NCI-H1105 (cell line): ENCODE results near the gene SLC10A7.

ENCODE experiments used
- DNase-seq: peaks from one replicate; lab custom pipeline; 2025; lab: John Stamatoyannopoulos, UW

Gene SLC10A7

GRCh38 chr4:146310319-146311021, 211.3 kb downstream of the SLC10A7 start:
- no peak for DNase-seq

DNA sequence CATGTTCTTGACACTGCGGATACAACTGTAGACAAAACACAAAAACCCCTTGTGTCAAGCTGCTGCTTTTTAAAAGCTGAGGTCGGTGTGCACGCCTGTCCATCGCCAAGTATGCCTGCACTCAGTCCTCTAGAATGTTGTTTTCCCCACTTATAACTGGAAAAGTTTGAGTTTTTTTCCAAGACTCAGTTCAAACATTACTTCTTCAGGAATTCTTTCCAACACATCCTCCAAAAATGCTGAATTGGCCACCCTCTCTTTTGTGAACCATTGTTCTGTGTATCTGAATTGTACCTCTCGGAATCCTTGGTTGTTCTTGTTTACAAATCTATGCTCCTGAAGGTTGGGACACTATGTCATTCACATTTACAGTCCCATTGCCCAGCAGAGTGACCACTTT, 212.8 kb downstream of the SLC10A7 start:
- no peak for DNase-seq

GRCh38 chr4:146302822-146303221, 218.9 kb downstream of the SLC10A7 start:
- no peak for DNase-seq

- no peak for DNase-seq
Observed at GRCh38 chr4:146299607-146300006, 222.1 kb downstream of the SLC10A7 start.

GRCh38 chr4:146294776-146295175, 227.0 kb downstream of the SLC10A7 start:
- no peak for DNase-seq

- DNase-seq: no peak
Observed at GRCh38 chr4:146292508-146292907, 229.2 kb downstream of the SLC10A7 start.

GRCh38 chr4:146291313-146291712, 230.4 kb downstream of the SLC10A7 start:
- no peak for DNase-seq

GRCh38 chr4:146288193-146288592, 233.5 kb downstream of the SLC10A7 start:
- no peak for DNase-seq

DNA sequence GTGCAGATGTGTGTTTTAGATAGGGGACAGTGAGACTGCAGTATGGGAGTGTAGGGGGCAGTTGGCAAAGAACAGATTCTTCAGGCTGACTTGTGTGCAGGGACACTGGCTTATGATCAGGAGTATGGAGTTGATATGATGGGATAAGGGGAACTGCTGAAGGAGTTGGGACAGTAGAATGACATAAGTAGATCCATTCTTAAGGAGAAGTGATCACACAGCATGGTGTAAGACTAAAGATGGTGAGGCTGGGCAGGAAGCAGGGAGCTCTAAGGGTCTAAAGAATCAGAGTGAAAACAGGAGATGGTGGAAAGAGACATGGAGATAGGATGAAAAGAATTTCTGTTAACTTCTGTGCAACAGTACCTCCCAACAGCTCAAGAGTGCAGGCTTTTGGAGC, 236.7 kb downstream of the SLC10A7 start:
- DNase-seq: no peak

DNA sequence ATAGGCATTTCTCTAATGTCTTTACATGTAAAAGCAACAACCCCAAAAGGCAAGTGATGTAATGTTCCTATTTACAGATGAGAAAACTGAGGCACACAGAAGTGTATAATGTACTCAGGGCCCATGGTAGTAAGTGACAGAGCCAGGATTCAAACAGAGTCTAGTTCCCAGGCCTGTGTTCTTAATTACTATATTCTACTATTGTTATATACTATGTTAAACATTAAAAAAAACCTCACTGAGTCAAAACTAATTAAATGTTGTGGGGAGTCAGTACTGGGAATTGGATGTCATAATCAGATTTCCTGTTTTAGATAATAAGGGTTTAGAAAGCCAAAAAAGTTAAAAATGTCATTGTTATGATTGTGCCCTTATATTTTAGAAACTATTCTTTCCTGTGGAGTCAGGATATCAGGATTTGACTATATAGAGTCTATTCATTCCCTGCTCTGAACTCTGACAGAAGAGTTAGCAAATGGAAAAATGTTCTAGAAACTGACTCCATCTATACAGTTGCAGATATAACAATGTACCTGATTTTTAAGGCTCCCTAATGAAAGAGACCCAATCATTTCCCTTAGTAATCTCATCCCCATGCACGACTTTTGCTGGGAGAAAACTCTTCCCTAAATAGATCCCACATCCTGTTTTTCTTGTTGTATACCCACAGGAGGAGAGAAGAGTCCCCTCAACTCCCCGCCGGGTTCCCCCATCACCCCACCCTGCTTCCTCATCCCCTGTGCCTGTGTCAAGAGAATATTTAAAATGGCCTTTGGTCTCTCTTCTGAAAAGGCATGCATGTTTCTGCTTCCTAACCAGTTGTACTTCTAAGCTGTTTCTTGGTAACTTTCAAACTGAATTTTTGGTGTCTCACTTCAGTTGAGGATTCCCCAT, 237.7 kb downstream of the SLC10A7 start:
- DNase-seq: no peak

DNA sequence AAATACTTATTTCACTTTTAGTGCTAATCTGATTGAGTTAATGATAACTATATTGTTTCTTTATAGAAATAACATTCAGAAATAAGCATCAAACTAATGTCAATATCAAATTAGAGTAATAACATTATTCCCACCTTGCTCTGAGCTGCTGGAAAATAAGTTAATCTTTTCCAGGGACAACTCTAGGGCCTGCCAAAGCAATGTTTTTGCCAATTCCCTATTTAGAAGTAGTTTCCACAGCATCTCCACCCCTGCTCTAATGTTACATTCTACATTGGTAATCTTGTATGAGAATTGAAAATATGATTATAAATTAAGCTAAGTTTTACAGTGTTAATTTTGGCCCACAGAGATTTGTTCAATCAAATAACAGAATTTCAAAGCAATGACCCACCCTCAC, 239.1 kb downstream of the SLC10A7 start:
- DNase-seq: no peak

DNA sequence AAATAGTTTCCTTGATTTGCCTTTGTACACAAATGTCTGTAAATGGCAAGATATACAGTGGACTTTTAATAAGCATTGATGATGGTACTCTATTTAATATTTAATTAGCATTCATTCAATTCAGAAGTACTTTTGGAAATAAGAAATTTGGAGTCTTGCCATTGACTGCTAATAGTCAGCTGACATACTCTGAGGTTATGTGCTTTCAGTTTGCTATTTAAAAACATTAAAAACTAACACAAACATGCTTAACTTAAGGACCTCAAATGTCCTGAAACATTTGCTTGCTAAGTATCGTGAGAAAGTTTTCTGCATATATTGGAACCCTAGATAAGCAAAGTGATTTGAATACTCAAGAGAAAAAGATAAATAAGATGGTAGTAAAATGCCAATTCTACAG, 242.8 kb downstream of the SLC10A7 start:
- DNase-seq: no peak

DNA sequence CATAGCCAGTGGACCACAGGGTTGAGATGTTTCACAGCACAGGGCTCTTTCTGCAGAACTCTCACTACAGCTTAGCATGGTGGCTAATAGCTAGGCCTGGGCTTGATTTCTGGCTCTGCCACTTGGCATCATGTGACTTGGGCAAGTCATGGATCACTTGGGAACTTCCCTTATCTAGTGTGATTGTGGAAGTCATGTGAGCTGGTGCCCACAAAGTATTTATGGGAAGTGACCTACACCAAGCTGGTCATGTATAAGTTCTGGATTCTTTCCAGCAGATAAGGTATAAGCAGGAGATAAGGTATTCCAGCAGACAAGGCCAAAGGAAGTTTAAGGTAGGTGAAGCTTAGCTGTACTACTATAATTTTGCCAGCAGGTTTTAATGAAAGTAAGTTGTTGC, 246.4 kb downstream of the SLC10A7 start:
- DNase-seq: no peak

DNA sequence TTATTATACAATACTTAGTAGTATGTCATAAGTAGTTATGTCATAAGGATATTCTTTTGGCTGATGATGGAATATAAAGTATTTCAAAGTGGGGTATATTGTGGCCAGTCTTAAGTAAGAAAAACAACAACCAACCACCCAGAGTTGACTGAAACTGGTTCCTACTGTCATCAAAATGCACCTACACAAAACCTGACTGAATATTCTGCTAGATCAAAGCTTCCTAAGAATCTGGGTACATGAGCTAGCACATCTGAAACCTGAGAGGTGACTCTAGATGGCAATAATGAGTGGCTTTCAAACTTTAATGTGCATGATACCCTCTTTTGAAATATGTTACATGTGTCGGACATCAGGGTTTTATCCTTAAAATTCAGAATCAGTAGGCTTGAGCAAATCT, 247.0 kb downstream of the SLC10A7 start:
- DNase-seq: no peak

DNA sequence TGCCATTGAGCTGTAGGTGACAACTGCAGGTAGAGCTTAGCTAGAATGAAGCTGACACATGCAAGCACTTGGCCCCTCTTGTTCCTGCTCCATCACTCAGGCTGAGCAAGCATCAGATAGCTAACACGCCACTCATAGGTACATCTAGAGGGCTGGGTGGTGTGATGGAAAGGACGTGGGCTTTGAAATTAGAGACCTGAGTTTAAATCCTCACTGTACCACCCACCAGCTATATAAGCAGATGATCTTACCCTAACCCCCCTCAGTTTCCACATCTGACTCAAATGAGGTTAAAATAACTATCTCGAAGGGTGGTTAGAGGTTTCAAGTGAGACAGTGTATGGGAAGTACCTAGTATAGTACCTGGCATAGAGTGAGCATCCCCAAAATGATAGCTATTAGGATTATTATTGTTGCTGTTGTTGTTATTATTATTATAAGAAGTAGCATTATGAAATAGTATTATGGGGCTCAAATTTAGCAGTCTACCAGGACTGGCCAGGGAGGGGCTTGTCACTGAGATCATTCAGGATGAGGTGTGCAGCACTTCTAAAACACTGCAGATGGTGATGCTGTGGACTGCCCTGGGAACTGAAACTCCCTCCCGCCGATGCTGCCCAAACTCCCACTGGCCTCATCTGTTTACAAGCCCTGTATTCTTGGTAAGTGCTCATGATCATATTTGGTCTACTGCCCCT, 248.4 kb downstream of the SLC10A7 start:
- DNase-seq: no peak

- no peak for DNase-seq
Observed at GRCh38 chr4:146271466-146271865, 250.3 kb downstream of the SLC10A7 start.

DNA sequence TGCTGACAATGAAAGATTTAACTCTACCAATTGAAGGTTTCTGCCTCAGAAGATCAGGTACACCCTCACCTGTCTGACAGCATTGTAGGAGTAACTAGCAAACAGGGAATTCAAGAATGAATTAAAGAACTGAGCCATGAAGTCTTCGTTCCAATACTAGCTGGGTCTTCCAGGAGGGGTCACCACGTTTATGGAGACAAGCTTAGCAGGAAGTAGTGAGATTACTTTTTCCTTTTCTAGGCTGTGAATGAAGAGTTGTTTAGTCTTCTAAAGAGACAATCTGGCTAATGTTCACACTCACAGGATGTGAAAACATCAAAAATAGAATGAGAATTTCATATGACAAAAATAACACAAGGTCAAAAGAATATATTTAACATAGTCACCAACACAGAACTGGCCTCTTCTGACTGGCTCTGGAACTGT, 252.5 kb downstream of the SLC10A7 start:
- no peak for DNase-seq

- no peak for DNase-seq
Observed at GRCh38 chr4:146267826-146268225, 253.9 kb downstream of the SLC10A7 start.

- no peak for DNase-seq
Observed at GRCh38 chr4:146265950-146266490, 255.7 kb downstream of the SLC10A7 start.

GRCh38 chr4:146263793-146264192, 257.9 kb downstream of the SLC10A7 start:
- no peak for DNase-seq

GRCh38 chr4:146261041-146261440, 260.7 kb downstream of the SLC10A7 start:
- no peak for DNase-seq

DNA sequence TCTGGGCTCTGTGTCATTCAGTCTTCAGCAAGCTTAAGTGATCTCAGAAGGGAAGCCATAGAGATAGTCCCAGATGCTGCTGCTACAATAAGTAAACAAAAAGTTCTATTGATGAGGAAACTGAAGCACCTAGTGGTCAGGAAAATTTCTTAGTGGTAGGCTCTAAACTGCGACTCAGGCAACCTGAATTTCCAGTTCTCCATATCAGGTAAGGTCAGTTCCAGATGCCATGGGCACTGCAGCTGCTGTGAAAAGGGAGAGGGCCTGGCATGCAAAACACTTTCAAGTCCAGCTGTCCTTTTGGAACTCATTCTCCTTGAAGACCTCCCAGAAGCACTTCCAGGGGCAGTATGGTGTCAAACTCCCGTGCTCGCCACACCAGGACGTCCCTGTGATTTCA, 261.2 kb downstream of the SLC10A7 start:
- DNase-seq: no peak
